ENCODE data around the gene RGS11.

GRCh38 chr16:229731-230281 is 45.9 kb downstream of the RGS11 start:
- TF ChIP-seq EZH2 (IDR thresholded peaks at IDR 0.05; ENCODE audit: insufficient read depth, poor library complexity, severe bottlenecking) = no peak
- TF ChIP-seq EZH2phosphoT487 (IDR thresholded peaks at IDR 0.05; ENCODE audit: insufficient read depth, low read depth) = no peak
